CD4-positive, CD25-positive, alpha-beta regulatory T cell (primary cell): ENCODE results near the gene ZNHIT3. TPM values are rescaled to one million over a fixed set of nuclear protein-coding genes. Genes with fewer than 3 reads are reported as not detected.

ENCODE experiments used
- ATAC-seq, 2 donors: fragments of 150-1000 bp; cut with Tn5 transposase; one replicate each; pipeline ENCODE4 v1.10.0; 2021; ENCODE audit warnings: low read depth in 2 of 2, moderate number of reproducible peaks in 2 of 2, moderate library complexity in 1 of 2
- DNase-seq, 3 donors: peaks; one replicate each; pipeline versions ENCODE4 v3.0.0 to v3.0.0-alpha.2; 2012 to 2022; ENCODE audit warnings: mixed read lengths in 1 of 3
- H3K27ac ChIP-seq: one replicate; pipeline ENCODE4 v1.7.0; 2013; ENCODE audit warnings: mild to moderate bottlenecking, low read length; ENCODE audit not compliant: insufficient read depth, poor library complexity, severe bottlenecking
- H3K27me3 ChIP-seq: one replicate; pipeline ENCODE4 v1.7.0; 2013; ENCODE audit warnings: low read length; ENCODE audit not compliant: control insufficient read depth, insufficient read depth
- H3K36me3 ChIP-seq: one replicate; pipeline ENCODE4 v1.7.0; 2013; ENCODE audit warnings: mild to moderate bottlenecking, low read length, moderate library complexity; ENCODE audit not compliant: control insufficient read depth, insufficient read depth
- H3K4me1 ChIP-seq: 2 replicates; pipeline ENCODE4 v1.7.0; 2013; ENCODE audit warnings: mild to moderate bottlenecking, low read length; ENCODE audit not compliant: insufficient read depth, control insufficient read depth, poor library complexity, severe bottlenecking
- H3K4me3 ChIP-seq: one replicate; pipeline ENCODE4 v1.7.0; 2013; ENCODE audit warnings: low read depth, mild to moderate bottlenecking, low read length, moderate library complexity
- H3K9me3 ChIP-seq, 2 experiments: 1 replicate in 1 of 2; 2 replicates in 1 of 2; pipeline ENCODE4 v1.7.0; 2013; ENCODE audit warnings: low read length in 2 of 2, mild to moderate bottlenecking in 1 of 2, moderate library complexity in 1 of 2; ENCODE audit not compliant: control insufficient read depth in 2 of 2
- H3K27ac Mint-ChIP-seq, 3 donors: one replicate each; pipeline ENCODE4 v1.8.0; 2020 to 2022; ENCODE audit warnings: mild to moderate bottlenecking in 3 of 3, mixed read lengths in 3 of 3, moderate library complexity in 2 of 3
- H3K27me3 Mint-ChIP-seq: one replicate; pipeline ENCODE4 v1.8.0; 2022; ENCODE audit warnings: mild to moderate bottlenecking, mixed read lengths
- H3K36me3 Mint-ChIP-seq: one replicate; pipeline ENCODE4 v1.8.0; 2020; ENCODE audit warnings: mixed read lengths
- H3K4me1 Mint-ChIP-seq, 4 donors: one replicate each; pipeline ENCODE4 v1.8.0; 2020 to 2022; ENCODE audit warnings: mixed read lengths in 4 of 4, mild to moderate bottlenecking in 1 of 4
- H3K4me3 Mint-ChIP-seq, 4 donors: one replicate each; pipeline ENCODE4 v1.8.0; 2020 to 2022; ENCODE audit warnings: mild to moderate bottlenecking in 4 of 4, mixed read lengths in 4 of 4, moderate library complexity in 3 of 4
- H3K9me3 Mint-ChIP-seq, 7 donors: one replicate each; pipeline ENCODE4 v1.8.0; 2020 to 2022; ENCODE audit warnings: mixed read lengths in 7 of 7, mild to moderate bottlenecking in 3 of 7, moderate library complexity in 2 of 7
- polyA plus RNA-seq, 4 donors: library from polyadenylated mRNA; unstranded; fragments of 300-500 nt; fragmentation: Illumina TruSeq; gene quantifications; one replicate each; pipeline ENCODE4 v1.2.3, GENCODE V29; 2021
- total RNA-seq: library from RNA; stranded (reverse); gene quantifications from one replicate; pipeline ENCODE4 v1.2.3, GENCODE V29; 2022

ZNHIT3 gene
- total and polyA plus RNA-seq, 5 donors from 2014 or later: 51.5 to 137 (median 113) TPM

GRCh38 chr17:36501351-36501750 is 14.9 kb downstream of the ZNHIT3 start:
- peaks cover 44% of the 10 kb centered on the region for H3K36me3 ChIP-seq
- no peaks in the 10 kb centered on the region for H3K4me1 ChIP-seq
- ATAC-seq: no peak
- Mint-ChIP-seq H3K27ac (no peak overlapping the region), H3K4me3 (no peak overlapping the region), H3K4me1 (peaks cover 0 to 5% (median 2%) of the 10 kb centered on the region in 4 donors), H3K36me3 (peaks cover 20% of the 10 kb centered on the region), H3K27me3 (no peaks in the 10 kb centered on the region), H3K9me3 (no peaks in the 10 kb centered on the region)
- no peak overlapping the region for H3K27ac ChIP-seq
- no peaks in the 10 kb centered on the region for H3K9me3 ChIP-seq
- no peak for DNase-seq
- H3K4me3 ChIP-seq: no peak overlapping the region
- H3K27me3 ChIP-seq: no peaks in the 10 kb centered on the region

GRCh38 chr17:36501963-36502362 is 15.5 kb downstream of the ZNHIT3 start:
- ATAC-seq (no peak), DNase-seq (no peak)
- Histone ChIP-seq H3K9me3 (no peaks in the 10 kb centered on the region), H3K27me3 (no peaks in the 10 kb centered on the region), H3K4me1 (no peaks in the 10 kb centered on the region), H3K27ac (no peak overlapping the region), H3K4me3 (no peak overlapping the region), H3K36me3 (peaks cover 43% of the 10 kb centered on the region)
- H3K4me1 Mint-ChIP-seq: peaks cover 0 to 5% (median 1%) of the 10 kb centered on the region in 4 donors
- no peaks in the 10 kb centered on the region for H3K27me3 Mint-ChIP-seq
- H3K36me3 Mint-ChIP-seq: peaks cover 20% of the 10 kb centered on the region
- H3K27ac Mint-ChIP-seq: peak overlapping the region in 2 of 3 donors; percentile 11 to 23
- no peaks in the 10 kb centered on the region for H3K9me3 Mint-ChIP-seq
- no peak overlapping the region for H3K4me3 Mint-ChIP-seq

GRCh38 chr17:36503456-36504155 is 17.1 kb downstream of the ZNHIT3 start:
- Mint-ChIP-seq H3K36me3 (peaks cover 20% of the 10 kb centered on the region), H3K27ac (peak overlapping the region; percentile 52 to 60 (median 59)), H3K9me3 (no peaks in the 10 kb centered on the region), H3K4me1 (peaks cover 0 to 5% (median 1%) of the 10 kb centered on the region in 4 donors), H3K27me3 (no peaks in the 10 kb centered on the region), H3K4me3 (peak overlapping the region in 1 of 4 donors; percentile 51)
- peaks cover 32% of the 10 kb centered on the region for H3K36me3 ChIP-seq
- no peaks in the 10 kb centered on the region for H3K9me3 ChIP-seq
- DNase-seq: no peak
- no peak overlapping the region for H3K4me3 ChIP-seq
- no peaks in the 10 kb centered on the region for H3K4me1 ChIP-seq
- H3K27me3 ChIP-seq: no peaks in the 10 kb centered on the region
- no peak for ATAC-seq
- H3K27ac ChIP-seq: no peak overlapping the region

GRCh38 chr17:36504156-36504545 is 17.7 kb downstream of the ZNHIT3 start:
- H3K27me3 ChIP-seq: no peaks in the 10 kb centered on the region
- Mint-ChIP-seq H3K27ac (no peak overlapping the region), H3K9me3 (no peaks in the 10 kb centered on the region), H3K4me1 (peaks cover 0 to 5% (median 1%) of the 10 kb centered on the region in 4 donors), H3K4me3 (no peak overlapping the region), H3K36me3 (peaks cover 21% of the 10 kb centered on the region), H3K27me3 (no peaks in the 10 kb centered on the region)
- no peak for DNase-seq
- no peak for ATAC-seq
- H3K4me1 ChIP-seq: no peaks in the 10 kb centered on the region
- peaks cover 27% of the 10 kb centered on the region for H3K36me3 ChIP-seq
- H3K27ac ChIP-seq: no peak overlapping the region
- H3K4me3 ChIP-seq: no peak overlapping the region
- no peaks in the 10 kb centered on the region for H3K9me3 ChIP-seq

GRCh38 chr17:36505171-36505570 is 18.7 kb downstream of the ZNHIT3 start:
- Histone ChIP-seq H3K4me1 (no peaks in the 10 kb centered on the region), H3K27me3 (no peaks in the 10 kb centered on the region), H3K36me3 (peaks cover 29% of the 10 kb centered on the region), H3K4me3 (no peak overlapping the region), H3K27ac (no peak overlapping the region), H3K9me3 (no peaks in the 10 kb centered on the region)
- H3K4me3 Mint-ChIP-seq: no peak overlapping the region
- DNase-seq: no peak
- no peaks in the 10 kb centered on the region for H3K9me3 Mint-ChIP-seq
- H3K36me3 Mint-ChIP-seq: peaks cover 27% of the 10 kb centered on the region
- ATAC-seq: no peak
- H3K27me3 Mint-ChIP-seq: no peaks in the 10 kb centered on the region
- peak overlapping the region in 1 of 3 donors; percentile 20 for H3K27ac Mint-ChIP-seq
- peaks cover 0 to 5% (median 1%) of the 10 kb centered on the region in 4 donors for H3K4me1 Mint-ChIP-seq

GRCh38 chr17:36506249-36506826 is 19.9 kb downstream of the ZNHIT3 start:
- H3K4me3 ChIP-seq: no peak overlapping the region
- no peaks in the 10 kb centered on the region for H3K9me3 Mint-ChIP-seq
- peaks cover 32% of the 10 kb centered on the region for H3K36me3 ChIP-seq
- H3K4me1 ChIP-seq: no peaks in the 10 kb centered on the region
- H3K27ac ChIP-seq: no peak overlapping the region
- H3K36me3 Mint-ChIP-seq: peaks cover 35% of the 10 kb centered on the region
- peaks cover 0 to 5% (median 1%) of the 10 kb centered on the region in 4 donors for H3K4me1 Mint-ChIP-seq
- no peak overlapping the region for H3K4me3 Mint-ChIP-seq
- H3K27me3 Mint-ChIP-seq: no peaks in the 10 kb centered on the region
- peak overlapping the region in 1 of 3 donors; percentile 20 for H3K27ac Mint-ChIP-seq
- no peaks in the 10 kb centered on the region for H3K27me3 ChIP-seq
- H3K9me3 ChIP-seq: no peaks in the 10 kb centered on the region
- DNase-seq (no peak), ATAC-seq (no peak)

GRCh38 chr17:36506831-36507230 is 20.4 kb downstream of the ZNHIT3 start:
- Histone ChIP-seq H3K27me3 (no peaks in the 10 kb centered on the region), H3K4me1 (no peaks in the 10 kb centered on the region), H3K4me3 (no peak overlapping the region), H3K36me3 (peaks cover 32% of the 10 kb centered on the region), H3K27ac (no peak overlapping the region), H3K9me3 (no peaks in the 10 kb centered on the region)
- H3K9me3 Mint-ChIP-seq: no peaks in the 10 kb centered on the region
- ATAC-seq (no peak), DNase-seq (no peak)
- no peak overlapping the region for H3K4me3 Mint-ChIP-seq
- no peaks in the 10 kb centered on the region for H3K27me3 Mint-ChIP-seq
- no peak overlapping the region for H3K27ac Mint-ChIP-seq
- peaks cover 0 to 5% (median 1%) of the 10 kb centered on the region in 4 donors for H3K4me1 Mint-ChIP-seq
- H3K36me3 Mint-ChIP-seq: peaks cover 35% of the 10 kb centered on the region

- Mint-ChIP-seq H3K9me3 (no peaks in the 10 kb centered on the region), H3K27ac (no peak overlapping the region), H3K27me3 (no peaks in the 10 kb centered on the region), H3K4me3 (no peak overlapping the region), H3K4me1 (peaks cover 0 to 2% (median under 1%) of the 10 kb centered on the region in 4 donors), H3K36me3 (peaks cover 33% of the 10 kb centered on the region)
- peaks cover 32% of the 10 kb centered on the region for H3K36me3 ChIP-seq
- H3K27me3 ChIP-seq: no peaks in the 10 kb centered on the region
- no peak overlapping the region for H3K27ac ChIP-seq
- no peaks in the 10 kb centered on the region for H3K4me1 ChIP-seq
- no peak overlapping the region for H3K4me3 ChIP-seq
- DNase-seq (no peak), ATAC-seq (no peak)
- H3K9me3 ChIP-seq: no peaks in the 10 kb centered on the region
Observed at GRCh38 chr17:36507266-36507665, 20.8 kb downstream of the ZNHIT3 start.
